Upper lobe of right lung (tissue), 1 donor: ENCODE data around the gene GAB4. TPM values are rescaled to one million over a fixed set of nuclear protein-coding genes. Genes with fewer than 3 reads are reported as not detected.
"Not testable (repeated sequence)": the region's sequence is repeated elsewhere in the genome, so short reads cannot be mapped to it uniquely, and the experiment has no call there.

ENCODE experiments used
- ATAC-seq: fragments of 200-7000 bp; cut with Tn5 transposase; one replicate; pipeline ENCODE4 v1.9.1; 2020; ENCODE audit warnings: mild to moderate bottlenecking, moderate library complexity
- DNase-seq: peaks from one replicate; pipeline ENCODE4 v3.0.0-alpha.2; 2020
- H3K27ac ChIP-seq: fragments of 200-600 bp; one replicate; pipeline ENCODE4 v1.8.0; 2022
- H3K27me3 ChIP-seq: fragments of 200-600 bp; one replicate; pipeline ENCODE4 v1.8.0; 2022; ENCODE audit warnings: mild to moderate bottlenecking
- H3K36me3 ChIP-seq: fragments of 200-600 bp; one replicate; pipeline ENCODE4 v1.8.0; 2022
- H3K4me1 ChIP-seq: fragments of 200-600 bp; one replicate; pipeline ENCODE4 v1.8.0; 2022
- H3K4me3 ChIP-seq: fragments of 200-600 bp; one replicate; pipeline ENCODE4 v1.8.0; 2022; ENCODE audit warnings: mild to moderate bottlenecking
- H3K9me3 ChIP-seq: fragments of 200-600 bp; one replicate; pipeline ENCODE4 v1.8.0; 2022
- CTCF ChIP-seq: fragments of 200-600 bp; IDR thresholded peaks from one replicate; pipeline ENCODE4 v1.8.0; 2022; ENCODE audit warnings: antibody characterized with exemption
- intact Hi-C: fragments of 100-400 bp; cut with DNase I; formaldehyde crosslinking; loops from one replicate; pipeline ENCODE4 v1.11.0; 2022
- total RNA-seq: library from RNA; stranded (reverse); fragmentation: NEBNext Ultra II Directional; extraction: Animal tissue kit (Norgen Biotek cat#: 25700); gene quantifications from one replicate; pipeline ENCODE4 v1.2.1, GENCODE V29; 2021
- donor health status: DM: no; HTN: yes; CAD: no; lungs with severe emphysema.

The GAB4 gene
- total RNA-seq, 1 donor from 2014 or later: not detected

GRCh38 chr22:17043521-17043920 is 35.5 kb upstream of the GAB4 start:
- no peak for TF ChIP-seq CTCF
- Histone ChIP-seq H3K4me1 (no peaks in the 10 kb centered on the region), H3K9me3 (no peaks in the 10 kb centered on the region), H3K36me3 (no peaks in the 10 kb centered on the region), H3K27me3 (peaks cover 12% of the 10 kb centered on the region), H3K27ac (no peak overlapping the region), H3K4me3 (no peak overlapping the region)
- intact Hi-C loops: no loop called here
- ATAC-seq: no peak
- no peak for DNase-seq

- Histone ChIP-seq H3K27me3 (peaks cover 14% of the 10 kb centered on the region), H3K4me3 (peak overlapping the region; percentile 26)
- H3K36me3 ChIP-seq, intact Hi-C loops, H3K27ac ChIP-seq, DNase-seq, H3K4me1 ChIP-seq, H3K9me3 ChIP-seq: not testable (repeated sequence)
- ATAC-seq: peak; percentile 85
Observed at GRCh38 chr22:17036842-17037711, 29.1 kb upstream of the GAB4 start.

- H3K27me3 ChIP-seq: peaks cover 14% of the 10 kb centered on the region
- H3K9me3 ChIP-seq, H3K36me3 ChIP-seq, intact Hi-C loops, H3K27ac ChIP-seq, H3K4me1 ChIP-seq, DNase-seq: not testable (repeated sequence)
- peak; percentile 35 for ATAC-seq
- H3K4me3 ChIP-seq: peak overlapping the region; percentile 26
Observed at GRCh38 chr22:17035976-17036841, 28.2 kb upstream of the GAB4 start.

- ATAC-seq: no peak
- Histone ChIP-seq H3K27me3 (peaks cover 14% of the 10 kb centered on the region), H3K4me3 (no peak overlapping the region), H3K4me1 (no peaks in the 10 kb centered on the region), H3K36me3 (no peaks in the 10 kb centered on the region), H3K9me3 (no peaks in the 10 kb centered on the region), H3K27ac (no peak overlapping the region)
- intact Hi-C loops: no loop called here
- no peak for TF ChIP-seq CTCF
- no peak for DNase-seq
Observed at GRCh38 chr22:17035246-17035645, 27.2 kb upstream of the GAB4 start.

GRCh38 chr22:17034532-17034931 is 26.5 kb upstream of the GAB4 start:
- H3K4me1 ChIP-seq, H3K27me3 ChIP-seq, ATAC-seq, DNase-seq, H3K27ac ChIP-seq, intact Hi-C loops, H3K36me3 ChIP-seq, H3K4me3 ChIP-seq, H3K9me3 ChIP-seq: not testable (repeated sequence)

GRCh38 chr22:17032277-17032676 is 24.3 kb upstream of the GAB4 start:
- intact Hi-C loops, H3K4me3 ChIP-seq, DNase-seq, H3K4me1 ChIP-seq, H3K9me3 ChIP-seq, H3K27ac ChIP-seq, H3K27me3 ChIP-seq, H3K36me3 ChIP-seq: not testable (repeated sequence)
- ATAC-seq: peak; percentile 32

- intact Hi-C loops, H3K36me3 ChIP-seq, DNase-seq, H3K4me1 ChIP-seq, H3K4me3 ChIP-seq, H3K27ac ChIP-seq, ATAC-seq, H3K27me3 ChIP-seq, H3K9me3 ChIP-seq: not testable (repeated sequence)
Observed at GRCh38 chr22:17024380-17024779, 16.4 kb upstream of the GAB4 start.

- H3K4me1 ChIP-seq, H3K27ac ChIP-seq, H3K27me3 ChIP-seq, DNase-seq, H3K4me3 ChIP-seq, intact Hi-C loops, H3K36me3 ChIP-seq, H3K9me3 ChIP-seq: not testable (repeated sequence)
- ATAC-seq: peak; percentile 27
Observed at GRCh38 chr22:17015552-17015951, 7.5 kb upstream of the GAB4 start.

GRCh38 chr22:17014101-17014440 is 6.0 kb upstream of the GAB4 start:
- ATAC-seq, DNase-seq, intact Hi-C loops, H3K4me1 ChIP-seq, H3K9me3 ChIP-seq, H3K27ac ChIP-seq, H3K36me3 ChIP-seq, H3K4me3 ChIP-seq: not testable (repeated sequence)
- H3K27me3 ChIP-seq: peaks cover 13% of the 10 kb centered on the region
